IPS-18a (cell line): ENCODE results near the gene TEAD2.

Source experiments
- H3K27ac ChIP-seq: one replicate; pipeline ENCODE4 v1.5.1; 2013; ENCODE audit warnings: low read length
- H3K27me3 ChIP-seq: one replicate; pipeline ENCODE4 v1.6.1; 2013; ENCODE audit warnings: mild to moderate bottlenecking, low read length; ENCODE audit not compliant: control insufficient read depth, insufficient read depth
- H3K36me3 ChIP-seq: one replicate; pipeline ENCODE4 v1.6.1; 2013; ENCODE audit warnings: low read depth, low read length; ENCODE audit not compliant: control insufficient read depth
- H3K4me1 ChIP-seq: one replicate; pipeline ENCODE4 v1.6.1; 2013; ENCODE audit warnings: low read depth, low read length; ENCODE audit not compliant: control insufficient read depth
- H3K4me3 ChIP-seq: one replicate; pipeline ENCODE4 v1.5.1; 2013; ENCODE audit warnings: low read length
- H3K9ac ChIP-seq: one replicate; pipeline ENCODE4 v1.6.1; 2013; ENCODE audit warnings: mild to moderate bottlenecking, low read length, moderate library complexity
- H3K9me3 ChIP-seq: one replicate; pipeline ENCODE4 v1.6.1; 2013; ENCODE audit warnings: low read depth, low read length; ENCODE audit not compliant: control insufficient read depth

TEAD2 gene

GRCh38 chr19:49362048-49362928 is at the start of gene TEAD2:
TSS of gene TEAD2 (minus strand) at chr19:49362416. CDS start at chr19:49360075, 2,341 bp downstream.
- peak within 1 kb of the TSS; percentile 91 for H3K27ac ChIP-seq
- no peaks in the 10 kb centered on the region for H3K27me3 ChIP-seq

DNA sequence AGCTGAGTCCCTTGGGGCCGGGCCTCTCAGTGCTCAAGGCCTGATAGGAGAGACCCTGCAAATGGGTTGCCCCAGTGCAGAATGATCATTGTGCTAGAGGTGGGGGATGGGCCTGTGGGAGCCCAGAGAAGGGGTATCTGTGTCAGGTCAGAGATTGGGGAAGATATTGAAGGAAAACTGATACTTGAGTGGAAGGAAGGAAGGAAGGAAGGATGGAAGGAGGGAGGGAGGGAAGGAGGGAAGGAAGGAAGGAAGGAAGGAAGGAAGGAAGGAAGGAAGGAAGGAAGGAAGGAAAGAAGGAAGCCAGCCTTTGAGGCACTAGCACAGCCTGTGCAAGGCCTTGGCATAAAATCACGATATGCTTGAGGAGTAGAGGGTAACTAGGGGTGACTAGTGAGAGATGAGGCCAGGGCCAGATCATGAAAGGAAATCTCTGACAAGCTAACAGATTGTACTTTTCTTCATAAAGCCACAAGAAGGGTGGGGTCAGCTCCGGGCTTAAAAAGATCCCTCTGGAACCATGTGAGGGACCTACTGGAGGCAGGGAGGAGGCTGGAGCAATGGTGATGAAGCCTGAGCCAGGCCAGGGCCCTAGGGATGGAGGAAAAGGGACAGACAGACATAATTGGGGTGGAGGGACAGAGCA is 49.6 kb upstream of the TEAD2 start:
- no peaks in the 10 kb centered on the region for H3K4me1 ChIP-seq
- H3K27ac ChIP-seq, result no peak overlapping the region

More at GRCh38 chr19:49362048-49362928, at the start of gene TEAD2:
- H3K9ac ChIP-seq, result peak within 1 kb of the TSS; percentile 100
- no peaks in the 10 kb centered on the region for H3K9me3 ChIP-seq
- H3K4me1 ChIP-seq, result no peaks in the 10 kb centered on the region
- H3K36me3 ChIP-seq, result peaks cover 17% of the 10 kb centered on the region
- H3K4me3 ChIP-seq, result peak within 1 kb of the TSS; percentile 95

DNA sequence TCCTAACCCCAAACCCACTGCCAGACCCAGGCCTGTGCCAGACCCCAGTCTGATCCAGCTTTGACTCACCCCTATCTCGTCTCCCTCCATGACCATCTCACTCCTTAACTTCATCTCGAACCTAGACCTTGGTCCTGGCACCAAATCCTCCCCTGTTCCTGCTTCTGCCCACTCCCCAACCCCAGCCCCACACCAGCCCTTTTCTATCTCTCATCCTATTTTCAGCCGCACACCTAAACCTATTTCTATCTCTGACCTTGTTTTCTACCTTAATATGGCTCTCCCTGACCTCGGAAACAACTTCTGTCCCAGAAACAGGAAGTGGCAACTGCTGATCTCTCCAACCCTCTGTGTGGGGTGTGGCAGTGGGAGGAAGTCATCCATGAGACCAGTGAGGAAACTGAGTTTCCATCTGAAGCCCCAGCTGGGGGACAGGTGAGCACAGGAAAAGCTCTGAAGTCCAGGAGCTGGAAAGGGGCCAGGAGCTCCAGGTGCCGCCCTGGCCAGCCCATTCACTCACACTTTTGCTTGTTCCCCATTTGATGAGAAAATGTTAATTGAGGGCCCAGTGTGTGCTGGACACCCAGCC is 47.3 kb upstream of the TEAD2 start:
- H3K27me3 ChIP-seq, result no peaks in the 10 kb centered on the region
- no peaks in the 10 kb centered on the region for H3K36me3 ChIP-seq
- no peak overlapping the region for H3K9ac ChIP-seq
- no peak overlapping the region for H3K27ac ChIP-seq
- H3K9me3 ChIP-seq, result no peaks in the 10 kb centered on the region
- peaks cover 4% of the 10 kb centered on the region for H3K4me1 ChIP-seq
- H3K4me3 ChIP-seq, result no peak overlapping the region

More for the DNA sequence above, 49.6 kb upstream of the TEAD2 start:
- Histone ChIP-seq H3K36me3 (no peaks in the 10 kb centered on the region), H3K9me3 (no peaks in the 10 kb centered on the region), H3K27me3 (no peaks in the 10 kb centered on the region), H3K9ac (no peak overlapping the region), H3K4me3 (no peak overlapping the region)

GRCh38 chr19:49408816-49409440 is 46.7 kb upstream of the TEAD2 start:
- H3K27ac ChIP-seq, result no peak overlapping the region
- no peaks in the 10 kb centered on the region for H3K9me3 ChIP-seq
- H3K27me3 ChIP-seq, result no peaks in the 10 kb centered on the region
- no peaks in the 10 kb centered on the region for H3K36me3 ChIP-seq
- peaks cover 10% of the 10 kb centered on the region for H3K4me1 ChIP-seq
- H3K4me3 ChIP-seq, result no peak overlapping the region
- H3K9ac ChIP-seq, result no peak overlapping the region

GRCh38 chr19:49407482-49408015 is 45.3 kb upstream of the TEAD2 start:
- H3K36me3 ChIP-seq, result no peaks in the 10 kb centered on the region
- H3K27me3 ChIP-seq, result no peaks in the 10 kb centered on the region
- no peak overlapping the region for H3K4me3 ChIP-seq
- H3K27ac ChIP-seq, result no peak overlapping the region
- no peaks in the 10 kb centered on the region for H3K9me3 ChIP-seq
- peaks cover 15% of the 10 kb centered on the region for H3K4me1 ChIP-seq
- H3K9ac ChIP-seq, result no peak overlapping the region

DNA sequence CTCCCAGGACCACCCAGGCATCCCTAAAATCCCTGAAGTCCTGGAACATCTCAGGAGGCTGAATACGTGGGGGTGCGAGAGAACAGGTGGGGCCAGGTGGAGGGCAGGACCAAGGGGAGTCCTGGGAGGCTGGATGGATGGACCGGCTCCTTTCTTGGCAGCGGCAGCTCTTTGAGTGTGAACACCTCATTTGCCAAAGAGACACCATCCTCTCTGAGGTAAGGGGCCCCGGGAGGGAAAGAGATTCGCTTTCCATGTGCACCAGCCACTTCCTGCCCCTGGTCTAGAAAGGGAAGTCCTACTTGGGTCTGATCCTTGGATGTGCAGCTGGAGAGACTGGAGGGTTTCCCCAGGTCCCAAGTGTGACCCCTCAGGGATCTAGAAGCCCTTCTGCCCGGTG is 44.9 kb upstream of the TEAD2 start:
- no peaks in the 10 kb centered on the region for H3K9me3 ChIP-seq
- H3K27me3 ChIP-seq, result no peaks in the 10 kb centered on the region
- no peaks in the 10 kb centered on the region for H3K36me3 ChIP-seq
- H3K9ac ChIP-seq, result no peak overlapping the region
- H3K4me3 ChIP-seq, result no peak overlapping the region
- peaks cover 15% of the 10 kb centered on the region for H3K4me1 ChIP-seq
- H3K27ac ChIP-seq, result no peak overlapping the region

GRCh38 chr19:49403404-49404187 is 41.4 kb upstream of the TEAD2 start:
- Histone ChIP-seq H3K4me1 (peaks cover 15% of the 10 kb centered on the region), H3K36me3 (no peaks in the 10 kb centered on the region), H3K27ac (peak overlapping the region; percentile 89), H3K9me3 (no peaks in the 10 kb centered on the region), H3K27me3 (no peaks in the 10 kb centered on the region), H3K9ac (peak overlapping the region; percentile 14), H3K4me3 (peak overlapping the region; percentile 29)

GRCh38 chr19:49400029-49400428 is 37.8 kb upstream of the TEAD2 start:
- no peak overlapping the region for H3K9ac ChIP-seq
- H3K27me3 ChIP-seq, result no peaks in the 10 kb centered on the region
- no peaks in the 10 kb centered on the region for H3K36me3 ChIP-seq
- no peak overlapping the region for H3K4me3 ChIP-seq
- peaks cover 20% of the 10 kb centered on the region for H3K4me1 ChIP-seq
- H3K27ac ChIP-seq, result no peak overlapping the region
- H3K9me3 ChIP-seq, result no peaks in the 10 kb centered on the region

GRCh38 chr19:49398931-49399330 is 36.7 kb upstream of the TEAD2 start:
- Histone ChIP-seq H3K27ac (no peak overlapping the region), H3K9ac (no peak overlapping the region)

DNA sequence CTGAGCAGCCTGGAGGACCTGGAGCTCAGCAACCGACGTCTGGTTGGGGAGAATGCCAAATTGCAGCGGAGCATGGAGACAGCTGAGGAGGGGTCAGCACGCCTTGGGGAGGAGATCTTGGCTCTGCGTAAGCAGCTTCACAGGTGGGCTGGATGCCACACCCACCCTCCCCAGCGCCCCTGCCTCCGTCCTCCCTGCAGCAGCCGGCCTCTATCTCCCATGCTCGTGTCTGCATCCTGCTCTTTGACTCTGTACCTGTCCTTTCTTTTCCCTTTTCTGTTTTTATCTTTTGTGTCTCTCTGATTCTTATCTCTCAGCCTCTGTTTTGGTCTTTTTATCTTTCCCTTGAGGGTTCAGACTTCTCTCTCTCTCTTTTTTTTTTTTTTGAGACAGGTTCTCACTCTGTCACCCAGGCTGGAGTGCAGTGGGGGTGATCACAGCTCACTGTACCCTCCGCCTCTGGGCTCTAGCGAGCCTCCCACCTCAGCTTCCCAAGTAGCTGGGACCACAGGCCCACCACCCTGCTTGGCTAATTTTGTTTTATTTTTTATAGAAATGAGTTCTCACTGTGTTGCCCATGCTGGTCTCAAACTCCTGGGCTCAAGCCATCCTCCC is 35.9 kb upstream of the TEAD2 start:
- Histone ChIP-seq H3K4me1 (peaks cover 8% of the 10 kb centered on the region), H3K9me3 (no peaks in the 10 kb centered on the region), H3K36me3 (no peaks in the 10 kb centered on the region), H3K4me3 (no peak overlapping the region), H3K27me3 (no peaks in the 10 kb centered on the region), H3K27ac (no peak overlapping the region), H3K9ac (no peak overlapping the region)

More at GRCh38 chr19:49398931-49399330, 36.7 kb upstream of the TEAD2 start:
- no peaks in the 10 kb centered on the region for H3K27me3 ChIP-seq
- H3K36me3 ChIP-seq, result no peaks in the 10 kb centered on the region
- H3K4me1 ChIP-seq, result peaks cover 14% of the 10 kb centered on the region
- no peak overlapping the region for H3K4me3 ChIP-seq
- no peaks in the 10 kb centered on the region for H3K9me3 ChIP-seq
